CD8-positive, alpha-beta memory T cell (primary cell): ENCODE data around the gene NUCKS1. TPM values are rescaled to one million over a fixed set of nuclear protein-coding genes. Genes with fewer than 3 reads are reported as not detected.

Experiments used
- CTCF ChIA-PET: fragments of 350-600 bp; sonication (Branson Sonifier 250); formaldehyde crosslinking; loops from one replicate; lab custom pipeline; 2021; ENCODE audit warnings: antibody characterized with exemption; lab: Charles Lee
- POLR2A ChIA-PET: fragments of 350-600 bp; sonication (Branson Sonifier 250); formaldehyde crosslinking; loops from one replicate; lab custom pipeline; 2021; ENCODE audit warnings: antibody characterized with exemption; lab: Charles Lee
- DNase-seq, 5 donors: peaks; one replicate each; pipeline versions ENCODE4 v3.0.0 to v3.0.0-alpha.2; 2020 to 2022; ENCODE audit warnings: mixed read lengths in 1 of 5
- H3K27ac ChIP-seq: one replicate; pipeline ENCODE4 v1.7.0; 2013; ENCODE audit warnings: low read depth, mild to moderate bottlenecking, low read length, moderate library complexity
- H3K27me3 ChIP-seq: 2 replicates; pipeline ENCODE4 v1.7.0; 2013; ENCODE audit warnings: low read length, mild to moderate bottlenecking; ENCODE audit not compliant: insufficient read depth, poor library complexity, severe bottlenecking
- H3K36me3 ChIP-seq: 2 replicates; pipeline ENCODE4 v1.7.0; 2013; ENCODE audit warnings: mild to moderate bottlenecking, low read length, moderate library complexity; ENCODE audit not compliant: insufficient read depth
- H3K4me1 ChIP-seq: 2 replicates; pipeline ENCODE4 v1.7.0; 2013; ENCODE audit warnings: mild to moderate bottlenecking, low read length, moderate library complexity; ENCODE audit not compliant: insufficient read depth
- H3K4me3 ChIP-seq: 2 replicates; pipeline ENCODE4 v1.7.0; 2013; ENCODE audit warnings: mild to moderate bottlenecking, low read length
- H3K9me3 ChIP-seq: 2 replicates; pipeline ENCODE4 v1.7.0; 2013; ENCODE audit warnings: mild to moderate bottlenecking, low read length
- H3K27ac Mint-ChIP-seq, 8 donors: one replicate each; pipeline ENCODE4 v1.8.0; 2020 to 2021; ENCODE audit warnings: mixed read lengths in 8 of 8, mild to moderate bottlenecking in 6 of 8, inconsistent platforms in 3 of 8, moderate library complexity in 3 of 8
- H3K27me3 Mint-ChIP-seq, 2 donors: one replicate each; pipeline ENCODE4 v1.8.0; 2020 to 2021; ENCODE audit warnings: mixed read lengths in 2 of 2, mild to moderate bottlenecking in 1 of 2, moderate library complexity in 1 of 2
- H3K36me3 Mint-ChIP-seq, 3 donors: one replicate each; pipeline ENCODE4 v1.8.0; 2020 to 2021; ENCODE audit warnings: mixed read lengths in 3 of 3, inconsistent platforms in 1 of 3, mild to moderate bottlenecking in 1 of 3
- H3K4me1 Mint-ChIP-seq, 3 donors: one replicate each; pipeline ENCODE4 v1.8.0; 2020 to 2021; ENCODE audit warnings: mixed read lengths in 3 of 3, inconsistent platforms in 1 of 3, mild to moderate bottlenecking in 1 of 3
- H3K4me3 Mint-ChIP-seq, 7 donors: one replicate each; pipeline ENCODE4 v1.8.0; 2020 to 2021; ENCODE audit warnings: mixed read lengths in 7 of 7, mild to moderate bottlenecking in 6 of 7, moderate library complexity in 4 of 7, inconsistent platforms in 2 of 7
- H3K9me3 Mint-ChIP-seq, 5 donors: one replicate each; pipeline ENCODE4 v1.8.0; 2020 to 2022; ENCODE audit warnings: mixed read lengths in 5 of 5, mild to moderate bottlenecking in 3 of 5, moderate library complexity in 2 of 5, inconsistent platforms in 1 of 5
- polyA plus RNA-seq: library from polyadenylated mRNA; unstranded; fragments of 300-500 nt; fragmentation: Illumina TruSeq; gene quantifications from one replicate; pipeline ENCODE4 v1.2.3, GENCODE V29; 2021
- total RNA-seq, 2 experiments: library from RNA; stranded (reverse); gene quantifications; one replicate each; pipeline ENCODE4 v1.2.3, GENCODE V29; 2021

Gene NUCKS1
- total RNA-seq (100 to 1,000 TPM; 162 to 202 TPM), polyA plus RNA-seq (18.9 TPM)

- Mint-ChIP-seq H3K4me3 (peak within 1 kb of the TSS; percentile 91 to 97 (median 96)), H3K4me1 (peaks cover 39 to 49% (median 48%) of the 10 kb centered on the region in 3 donors), H3K36me3 (peaks cover 0 to 21% (median 0%) of the 10 kb centered on the region in 3 donors), H3K9me3 (peaks cover 0 to 2% (median 0%) of the 10 kb centered on the region in 5 donors), H3K27ac (peak within 1 kb of the TSS; percentile 95 to 99 (median 98)), H3K27me3 (peaks cover 0 to 3% of the 10 kb centered on the region in 2 donors)
- Histone ChIP-seq H3K27ac (peak within 1 kb of the TSS; percentile 82), H3K9me3 (no peaks in the 10 kb centered on the region), H3K4me1 (peaks cover 24% of the 10 kb centered on the region), H3K4me3 (peak within 1 kb of the TSS; percentile 88), H3K27me3 (no peaks in the 10 kb centered on the region), H3K36me3 (no peaks in the 10 kb centered on the region)
- ChIA-PET CTCF (interaction anchor here (1.2 kb wide), 1 partner anchor 18 kb away, joined by 3 read pairs; no protein-coding TSS in a partner anchor), POLR2A (interaction anchor here (1.0 to 3.9 kb wide), 3 partner anchors 24 to 466 kb away, joined by 4 to 74 read pairs (median 6); partner anchors contain the start of gene RAB29)
- peak; percentile 93 to 99 (median 97) for DNase-seq
These were observed at the start of gene NUCKS1 for GRCh38 chr1:205750138-205751035. Gene NUCKS1, minus strand, starts transcription at chr1:205750182. Its CDS starts 209 bp downstream, at chr1:205749973.

- H3K9me3 ChIP-seq: no peaks in the 10 kb centered on the region
- no peak overlapping the region for H3K27ac ChIP-seq
- no peaks in the 10 kb centered on the region for H3K9me3 Mint-ChIP-seq
- peaks cover 12 to 76% (median 18%) of the 10 kb centered on the region in 3 donors for H3K36me3 Mint-ChIP-seq
- no peaks in the 10 kb centered on the region for H3K4me1 ChIP-seq
- DNase-seq: no peak
- no peaks in the 10 kb centered on the region for H3K27me3 ChIP-seq
- H3K4me3 ChIP-seq: no peak overlapping the region
- H3K4me3 Mint-ChIP-seq: no peak overlapping the region
- ChIA-PET POLR2A (no interaction called here), CTCF (no interaction called here)
- H3K27me3 Mint-ChIP-seq: no peaks in the 10 kb centered on the region
- peaks cover 36% of the 10 kb centered on the region for H3K36me3 ChIP-seq
- H3K4me1 Mint-ChIP-seq: peaks cover under 1 to 12% (median 6%) of the 10 kb centered on the region in 3 donors
- H3K27ac Mint-ChIP-seq: peak overlapping the region in 3 of 8 donors; percentile 23 to 77 (median 63)
These were observed 48.6 kb upstream of the NUCKS1 start for GRCh38 chr1:205798577-205798976.

GRCh38 chr1:205797168-205797567, 47.2 kb upstream of the NUCKS1 start:
- Mint-ChIP-seq H3K4me3 (no peak overlapping the region), H3K9me3 (no peaks in the 10 kb centered on the region), H3K27me3 (no peaks in the 10 kb centered on the region), H3K27ac (peak overlapping the region in 1 of 8 donors; percentile 45), H3K4me1 (peaks cover 0 to 7% (median 5%) of the 10 kb centered on the region in 3 donors), H3K36me3 (peaks cover 12 to 87% (median 20%) of the 10 kb centered on the region in 3 donors)
- no peaks in the 10 kb centered on the region for H3K27me3 ChIP-seq
- DNase-seq: no peak
- no peak overlapping the region for H3K4me3 ChIP-seq
- H3K4me1 ChIP-seq: no peaks in the 10 kb centered on the region
- no peak overlapping the region for H3K27ac ChIP-seq
- ChIA-PET CTCF (interaction anchor here (1.5 to 10.3 kb wide), 3 partner anchors 53 to 181 kb away, joined by 3 to 133 read pairs (median 4); partner anchors contain the start of gene PM20D1), POLR2A (no interaction called here)
- H3K36me3 ChIP-seq: peaks cover 48% of the 10 kb centered on the region
- H3K9me3 ChIP-seq: no peaks in the 10 kb centered on the region

- CTCF ChIA-PET: interaction anchor here (0.7 to 10.3 kb wide), 3 partner anchors 124 to 184 kb away, joined by 3 to 133 read pairs (median 11); no protein-coding TSS in a partner anchor
- Histone ChIP-seq H3K4me3 (no peak overlapping the region), H3K27ac (no peak overlapping the region), H3K4me1 (no peaks in the 10 kb centered on the region), H3K27me3 (no peaks in the 10 kb centered on the region), H3K9me3 (no peaks in the 10 kb centered on the region), H3K36me3 (peaks cover 46% of the 10 kb centered on the region)
- no peaks in the 10 kb centered on the region for H3K4me1 Mint-ChIP-seq
- no peaks in the 10 kb centered on the region for H3K27me3 Mint-ChIP-seq
- no peak for DNase-seq
- peak overlapping the region in 1 of 8 donors; percentile 78 for H3K27ac Mint-ChIP-seq
- POLR2A ChIA-PET: interaction anchor here (0.6 kb wide), 1 partner anchor 91 kb away, joined by 7 read pairs; no protein-coding TSS in a partner anchor
- no peaks in the 10 kb centered on the region for H3K9me3 Mint-ChIP-seq
- H3K36me3 Mint-ChIP-seq: peaks cover 12 to 98% (median 25%) of the 10 kb centered on the region in 3 donors
- no peak overlapping the region for H3K4me3 Mint-ChIP-seq
These were observed 44.2 kb upstream of the NUCKS1 start for GRCh38 chr1:205794011-205794730.

GRCh38 chr1:205792961-205793673, 43.1 kb upstream of the NUCKS1 start:
- POLR2A ChIA-PET: interaction anchor here (0.6 to 2.2 kb wide), 2 partner anchors 90 to 184 kb away, joined by 5 to 7 read pairs; no protein-coding TSS in a partner anchor
- Mint-ChIP-seq H3K36me3 (peaks cover 4 to 90% (median 20%) of the 10 kb centered on the region in 3 donors), H3K4me3 (no peak overlapping the region), H3K27me3 (no peaks in the 10 kb centered on the region), H3K9me3 (no peaks in the 10 kb centered on the region), H3K4me1 (no peaks in the 10 kb centered on the region), H3K27ac (peak overlapping the region in 1 of 8 donors; percentile 25)
- no peaks in the 10 kb centered on the region for H3K27me3 ChIP-seq
- no peak for DNase-seq
- H3K4me1 ChIP-seq: no peaks in the 10 kb centered on the region
- peaks cover 39% of the 10 kb centered on the region for H3K36me3 ChIP-seq
- no peak overlapping the region for H3K27ac ChIP-seq
- no peak overlapping the region for H3K4me3 ChIP-seq
- no peaks in the 10 kb centered on the region for H3K9me3 ChIP-seq
- CTCF ChIA-PET: interaction anchor here (0.8 to 10.3 kb wide), 5 partner anchors 18 to 189 kb away, joined by 3 to 133 read pairs (median 3); no protein-coding TSS in a partner anchor

GRCh38 chr1:205792481-205792881, 42.5 kb upstream of the NUCKS1 start:
- ChIA-PET POLR2A (interaction anchor here (2.2 kb wide), 1 partner anchor 185 kb away, joined by 5 read pairs; no protein-coding TSS in a partner anchor), CTCF (interaction anchor here (0.7 to 10.3 kb wide), 18 partner anchors 7 to 316 kb away, joined by 3 to 133 read pairs (median 4); partner anchors contain the start of gene RAB7B)
- no peaks in the 10 kb centered on the region for H3K9me3 ChIP-seq
- H3K4me3 ChIP-seq: no peak overlapping the region
- H3K4me3 Mint-ChIP-seq: no peak overlapping the region
- H3K36me3 ChIP-seq: peaks cover 32% of the 10 kb centered on the region
- H3K9me3 Mint-ChIP-seq: no peaks in the 10 kb centered on the region
- H3K27ac Mint-ChIP-seq: no peak overlapping the region
- no peaks in the 10 kb centered on the region for H3K4me1 Mint-ChIP-seq
- H3K36me3 Mint-ChIP-seq: peaks cover 0 to 85% (median 16%) of the 10 kb centered on the region in 3 donors
- no peak for DNase-seq
- no peak overlapping the region for H3K27ac ChIP-seq
- no peaks in the 10 kb centered on the region for H3K27me3 Mint-ChIP-seq
- no peaks in the 10 kb centered on the region for H3K4me1 ChIP-seq
- H3K27me3 ChIP-seq: no peaks in the 10 kb centered on the region
